Subcutaneous abdominal adipose tissue (tissue), 5 donors: ENCODE results near the gene SUSD1.
A peak's percentile ranks its signal among the peaks of the same experiment; 100 is the strongest.

Source experiments
- H3K27ac ChIP-seq: one replicate; pipeline ENCODE4 v1.7.0; 2013; ENCODE audit warnings: low read depth, mild to moderate bottlenecking, inconsistent platforms, low read length, moderate library complexity
- H3K27me3 ChIP-seq, 5 donors: one replicate each; pipeline ENCODE4 v1.7.0; 2013; ENCODE audit warnings: low read length in 5 of 5, inconsistent platforms in 1 of 5; ENCODE audit not compliant: control insufficient read depth in 5 of 5, insufficient read depth in 4 of 5
- H3K36me3 ChIP-seq, 5 donors: one replicate each; pipeline ENCODE4 v1.7.0; 2013; ENCODE audit warnings: low read length in 5 of 5; ENCODE audit not compliant: control insufficient read depth in 5 of 5, insufficient read depth in 5 of 5
- H3K4me1 ChIP-seq, 5 donors: one replicate each; pipeline ENCODE4 v1.7.0; 2013; ENCODE audit warnings: low read length in 5 of 5, mild to moderate bottlenecking in 3 of 5, moderate library complexity in 1 of 5; ENCODE audit not compliant: control insufficient read depth in 5 of 5, insufficient read depth in 5 of 5
- H3K4me3 ChIP-seq, 5 donors: one replicate each; pipeline ENCODE4 v1.7.0; 2013; ENCODE audit warnings: low read length in 5 of 5, low read depth in 1 of 5
- H3K9ac ChIP-seq, 5 donors: one replicate each; pipeline ENCODE4 v1.7.0; 2013; ENCODE audit warnings: low read length in 5 of 5, mild to moderate bottlenecking in 4 of 5, moderate library complexity in 3 of 5
- H3K9me3 ChIP-seq, 5 donors: one replicate each; pipeline ENCODE4 v1.7.0; 2013; ENCODE audit warnings: low read length in 5 of 5; ENCODE audit not compliant: control insufficient read depth in 5 of 5
- donor health status: healthy.
- donor health status: healthy.
- donor health status: healthy.
- donor health status: healthy.
- donor health status: healthy.

The SUSD1 gene

DNA sequence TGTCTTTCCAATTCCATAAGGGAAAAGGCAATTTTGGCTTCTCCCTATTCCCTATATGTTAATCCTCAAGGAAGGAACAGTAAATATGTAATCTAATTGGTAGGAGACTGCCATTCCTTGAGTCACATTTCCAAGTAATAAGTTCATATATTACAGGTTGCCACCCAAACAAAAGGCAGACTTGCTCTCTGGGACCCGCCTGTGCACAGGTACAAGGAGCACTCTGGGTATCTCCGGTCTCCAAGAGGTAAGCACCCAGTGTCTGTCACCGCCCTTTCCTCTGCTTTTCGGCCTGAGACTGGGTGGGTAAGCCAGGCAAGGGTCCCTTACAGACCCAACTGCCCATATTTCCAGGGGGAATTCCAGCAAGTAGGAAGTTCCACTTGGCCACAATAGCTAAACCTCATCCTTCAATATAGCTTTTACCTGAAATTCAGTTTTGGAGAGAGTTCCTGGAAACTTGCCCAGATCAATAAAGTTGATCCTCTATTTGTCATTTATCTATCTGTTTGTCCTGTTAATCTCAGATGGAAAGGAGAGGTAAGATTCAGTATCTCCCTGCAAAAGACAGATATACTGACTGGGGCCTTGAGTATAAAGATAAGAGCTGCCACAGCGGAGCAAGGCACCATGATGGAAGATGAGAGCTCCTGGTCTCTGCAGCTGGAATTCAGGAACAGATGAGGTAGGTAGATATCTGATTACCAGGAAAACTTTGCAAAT lies 81.8 kb downstream of the SUSD1 start:
- H3K27ac ChIP-seq: no peak overlapping the region

GRCh38 chr9:112091810-112092209 lies 83.3 kb downstream of the SUSD1 start:
- no peak overlapping the region for H3K9ac ChIP-seq
- no peaks in the 10 kb centered on the region for H3K27me3 ChIP-seq
- H3K4me1 ChIP-seq: no peaks in the 10 kb centered on the region
- H3K4me3 ChIP-seq: no peak overlapping the region
- no peaks in the 10 kb centered on the region for H3K36me3 ChIP-seq
- no peak overlapping the region for H3K27ac ChIP-seq
- peaks cover 0 to 3% (median 0%) of the 10 kb centered on the region in 5 donors for H3K9me3 ChIP-seq

More for the DNA sequence above, 81.8 kb downstream of the SUSD1 start:
- no peaks in the 10 kb centered on the region for H3K36me3 ChIP-seq
- no peaks in the 10 kb centered on the region for H3K9me3 ChIP-seq
- no peak overlapping the region for H3K4me3 ChIP-seq
- H3K9ac ChIP-seq: no peak overlapping the region
- peaks cover 0 to 4% (median 0%) of the 10 kb centered on the region in 5 donors for H3K4me1 ChIP-seq
- H3K27me3 ChIP-seq: no peaks in the 10 kb centered on the region

DNA sequence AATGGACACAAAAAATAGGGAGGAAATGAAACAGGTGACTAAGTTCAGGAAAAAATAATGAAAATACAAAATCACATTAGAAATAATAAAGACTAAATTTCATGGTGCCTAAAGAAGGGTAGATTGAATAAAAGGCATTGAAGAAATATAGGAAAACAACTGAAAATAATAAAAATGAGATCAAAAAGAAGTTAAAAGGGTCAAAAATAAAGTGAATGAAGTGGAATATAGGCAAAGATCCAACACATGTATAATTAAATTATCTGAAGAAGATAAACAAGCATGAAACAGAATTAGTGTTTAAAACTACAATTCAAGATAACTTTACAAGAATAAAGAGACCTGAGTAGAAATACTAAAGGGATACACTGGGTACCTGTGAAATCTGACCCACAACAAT lies 87.6 kb downstream of the SUSD1 start:
- H3K36me3 ChIP-seq: peaks cover 0 to 6% (median 0%) of the 10 kb centered on the region in 5 donors

GRCh38 chr9:112086627-112087026 lies 88.5 kb downstream of the SUSD1 start:
- Histone ChIP-seq H3K36me3 (peaks cover 0 to 6% (median 0%) of the 10 kb centered on the region in 5 donors), H3K4me3 (no peak overlapping the region), H3K9ac (no peak overlapping the region), H3K27me3 (no peaks in the 10 kb centered on the region), H3K4me1 (no peaks in the 10 kb centered on the region), H3K27ac (no peak overlapping the region), H3K9me3 (peaks cover 0 to 7% (median 0%) of the 10 kb centered on the region in 5 donors)

More for the DNA sequence above, 87.6 kb downstream of the SUSD1 start:
- Histone ChIP-seq H3K9me3 (peaks cover 0 to 3% (median 0%) of the 10 kb centered on the region in 5 donors), H3K9ac (no peak overlapping the region), H3K4me1 (no peaks in the 10 kb centered on the region), H3K27ac (no peak overlapping the region), H3K4me3 (no peak overlapping the region), H3K27me3 (no peaks in the 10 kb centered on the region)

DNA sequence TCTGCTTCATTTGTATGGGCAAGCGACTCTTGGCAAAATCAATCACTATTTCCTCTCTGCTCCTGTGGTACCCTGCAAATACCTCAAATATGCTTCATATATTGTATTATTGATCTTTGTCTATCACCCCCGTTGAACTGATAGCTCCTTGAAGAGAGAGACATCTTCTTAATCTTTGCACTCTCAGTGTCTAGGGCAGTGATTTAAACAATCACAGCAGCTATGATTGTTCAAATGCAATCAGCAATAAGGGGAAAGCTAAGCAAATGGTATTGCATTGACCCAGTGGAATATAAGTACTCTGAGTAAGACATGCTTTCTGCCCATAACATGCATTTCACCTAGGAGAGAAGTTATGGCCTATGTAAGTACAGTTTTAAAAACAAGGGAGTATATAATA lies 90.2 kb downstream of the SUSD1 start:
- H3K4me1 ChIP-seq: peaks cover 0 to 9% (median 0%) of the 10 kb centered on the region in 5 donors
- H3K27ac ChIP-seq: no peak overlapping the region
- no peak overlapping the region for H3K4me3 ChIP-seq
- no peak overlapping the region for H3K9ac ChIP-seq
- peaks cover 0 to 7% (median 0%) of the 10 kb centered on the region in 5 donors for H3K9me3 ChIP-seq
- peaks cover 0 to 6% (median 0%) of the 10 kb centered on the region in 5 donors for H3K36me3 ChIP-seq
- no peaks in the 10 kb centered on the region for H3K27me3 ChIP-seq

DNA sequence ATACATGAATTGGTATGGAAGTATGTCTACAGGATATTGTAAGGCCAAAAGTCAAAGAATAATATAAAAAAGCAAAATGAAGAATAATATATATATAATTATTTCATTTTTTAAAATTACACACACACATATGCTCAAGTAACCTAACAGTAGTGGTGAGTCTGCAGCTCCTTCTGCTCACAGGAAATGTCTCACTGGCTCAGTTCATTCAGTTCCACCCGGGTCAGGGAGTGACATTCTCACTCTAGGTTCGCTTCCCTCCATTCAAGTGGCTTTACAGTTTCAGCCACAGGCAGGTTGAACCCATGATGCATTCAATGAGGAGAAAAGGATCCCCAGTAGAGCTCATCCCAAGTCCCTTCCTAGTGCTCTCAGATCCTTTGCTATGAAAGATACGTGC lies 90.8 kb downstream of the SUSD1 start:
- Histone ChIP-seq H3K27ac (no peak overlapping the region), H3K4me1 (peaks cover 0 to 9% (median 0%) of the 10 kb centered on the region in 5 donors), H3K27me3 (no peaks in the 10 kb centered on the region), H3K36me3 (peaks cover 0 to 6% (median 0%) of the 10 kb centered on the region in 5 donors), H3K4me3 (no peak overlapping the region), H3K9me3 (peaks cover 0 to 7% (median 0%) of the 10 kb centered on the region in 5 donors), H3K9ac (no peak overlapping the region)

GRCh38 chr9:112081918-112082729 lies 93.0 kb downstream of the SUSD1 start:
- Histone ChIP-seq H3K9ac (peak overlapping the region in 2 of 5 donors; percentile 21 to 45), H3K4me3 (no peak overlapping the region), H3K4me1 (peaks cover 0 to 17% (median 0%) of the 10 kb centered on the region in 5 donors), H3K27ac (peak overlapping the region; percentile 53), H3K9me3 (peaks cover 0 to 7% (median 0%) of the 10 kb centered on the region in 5 donors), H3K36me3 (peaks cover 0 to 6% (median 0%) of the 10 kb centered on the region in 5 donors), H3K27me3 (no peaks in the 10 kb centered on the region)

DNA sequence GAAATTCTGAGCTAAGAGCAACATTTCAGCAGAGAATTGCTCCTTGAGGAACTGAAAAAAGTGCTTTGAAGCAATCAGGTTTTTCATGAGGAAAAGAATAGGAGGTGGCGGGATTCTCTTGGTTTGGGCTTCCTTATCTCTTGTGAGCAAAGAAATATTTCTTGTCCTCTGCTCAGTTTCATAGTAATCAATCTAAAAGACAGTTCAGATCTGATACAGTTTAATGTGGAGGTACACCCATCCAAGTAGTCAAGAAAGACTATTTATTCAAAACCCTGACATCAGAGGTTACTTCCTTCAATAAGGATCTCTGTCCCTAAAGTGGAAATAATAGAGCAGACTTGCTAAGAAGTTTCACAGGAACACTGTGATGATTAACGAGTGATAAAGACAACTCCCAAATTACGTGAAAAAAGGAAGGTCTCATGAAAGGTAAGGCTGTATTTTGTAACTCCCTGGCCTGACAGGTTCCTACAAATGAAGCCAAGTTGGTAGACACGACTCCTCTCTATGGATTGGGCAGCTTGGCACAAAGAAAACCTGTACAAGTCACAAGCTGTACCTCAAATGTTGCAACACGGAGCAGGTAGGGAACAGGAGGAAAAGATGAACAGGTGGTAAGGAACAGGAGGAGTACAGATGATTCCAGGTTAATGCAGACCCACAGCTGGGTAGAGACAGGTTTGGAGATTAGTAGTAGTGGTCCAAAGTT lies 94.1 kb downstream of the SUSD1 start:
- Histone ChIP-seq H3K27ac (peak overlapping the region; percentile 26), H3K4me3 (no peak overlapping the region), H3K4me1 (peaks cover 0 to 21% (median 0%) of the 10 kb centered on the region in 5 donors), H3K9ac (peak overlapping the region in 3 of 5 donors; percentile 17 to 59 (median 45)), H3K27me3 (no peaks in the 10 kb centered on the region), H3K9me3 (peaks cover 0 to 7% (median 0%) of the 10 kb centered on the region in 5 donors), H3K36me3 (peaks cover 0 to 6% (median 0%) of the 10 kb centered on the region in 5 donors)

- Histone ChIP-seq H3K4me3 (no peak overlapping the region), H3K27ac (peak overlapping the region; percentile 43), H3K9me3 (peaks cover 0 to 7% (median 0%) of the 10 kb centered on the region in 5 donors), H3K27me3 (no peaks in the 10 kb centered on the region), H3K9ac (peak overlapping the region in 1 of 5 donors; percentile 2), H3K4me1 (peaks cover 0 to 33% (median 14%) of the 10 kb centered on the region in 5 donors), H3K36me3 (no peaks in the 10 kb centered on the region)
Measured at GRCh38 chr9:112078432-112078831, 96.7 kb downstream of the SUSD1 start.
